ENCODE data around the gene TMEM125.

DNA sequence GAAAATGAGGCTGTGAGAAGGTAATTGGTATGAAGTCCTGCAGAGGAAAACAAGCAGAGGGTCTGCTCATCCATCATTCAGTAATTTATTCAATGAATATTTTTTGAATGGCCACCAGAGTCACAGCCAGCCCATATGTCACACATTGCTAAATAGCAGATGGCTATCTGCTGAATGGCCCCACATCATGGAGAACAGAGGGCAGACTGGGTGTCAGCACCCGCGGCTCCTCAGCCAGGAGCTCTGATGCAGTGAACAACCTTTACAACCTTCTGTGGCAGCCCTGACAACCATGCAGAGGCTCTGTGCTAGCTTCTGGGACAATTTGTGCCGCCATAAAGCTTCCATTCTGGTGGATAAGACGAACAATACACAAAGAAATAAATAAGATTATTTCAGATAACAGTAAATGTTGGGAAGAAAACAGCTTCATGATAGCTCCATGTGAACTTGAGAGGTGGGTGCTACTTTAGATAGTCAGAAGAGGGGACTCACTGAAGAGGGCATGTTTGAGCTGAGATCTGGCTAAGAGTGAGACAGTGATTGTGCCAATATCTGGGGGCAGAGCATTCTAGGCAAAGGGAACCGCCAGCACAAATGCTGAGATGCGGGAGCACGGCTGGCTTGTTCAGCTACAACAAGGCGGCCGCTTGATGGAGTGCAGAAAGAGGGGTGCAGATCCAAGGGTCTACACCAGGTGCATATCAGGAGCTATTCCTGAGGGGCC lies 18.4 kb downstream of the TMEM125 start:
- TF ChIP-seq EZH2 (IDR thresholded peaks at IDR 0.05; ENCODE audit: insufficient read depth, poor library complexity, severe bottlenecking) (no peak), EZH2phosphoT487 (IDR thresholded peaks at IDR 0.05; ENCODE audit: insufficient read depth, low read depth) (no peak)

Data from GM23248 (cell line).